ENCODE measurements around the gene PLXDC2. TPM values are rescaled to one million over a fixed set of nuclear protein-coding genes. Genes with fewer than 3 reads are reported as not detected.

PLXDC2 gene
- polyA plus RNA-seq, 1 of the 3 experiments (the other 2 are of a cell fraction), result 2.5 TPM

DNA sequence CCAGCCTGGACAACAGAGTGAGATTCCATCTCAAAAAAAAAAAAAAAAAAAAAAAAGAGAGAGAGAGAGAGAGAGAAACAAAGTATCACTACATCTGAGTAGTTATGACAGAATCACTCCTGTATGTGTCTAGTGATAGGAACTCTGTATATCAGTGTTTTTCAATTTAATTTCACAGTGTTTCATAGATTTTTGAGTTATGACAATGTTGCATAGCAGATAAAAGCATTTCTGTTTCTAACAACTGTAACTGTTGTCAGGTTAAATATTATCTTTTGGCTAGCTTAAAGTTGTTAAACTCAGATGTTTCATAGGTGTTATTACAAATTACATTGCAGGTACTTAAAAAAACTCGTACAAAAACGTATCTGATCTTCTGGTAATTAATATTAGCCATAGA, 60.3 kb downstream of the PLXDC2 start:
- TF ChIP-seq, protein P1, sequence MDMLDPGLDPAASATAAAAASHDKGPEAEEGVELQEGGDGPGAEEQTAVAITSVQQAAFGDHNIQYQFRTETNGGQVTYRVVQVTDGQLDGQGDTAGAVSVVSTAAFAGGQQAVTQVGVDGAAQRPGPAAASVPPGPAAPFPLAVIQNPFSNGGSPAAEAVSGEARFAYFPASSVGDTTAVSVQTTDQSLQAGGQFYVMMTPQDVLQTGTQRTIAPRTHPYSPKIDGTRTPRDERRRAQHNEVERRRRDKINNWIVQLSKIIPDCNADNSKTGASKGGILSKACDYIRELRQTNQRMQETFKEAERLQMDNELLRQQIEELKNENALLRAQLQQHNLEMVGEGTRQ (IDR thresholded peaks at IDR 0.05; ENCODE audit: borderline replicate concordance, low read depth, low read length), result no peak
- TF ChIP-seq MEF2A (IDR thresholded peaks at IDR 0.05; ENCODE audit: borderline replicate concordance, low read depth), result no peak
- TF ChIP-seq CHD2 (IDR thresholded peaks at IDR 0.05; ENCODE audit: low read length, partially characterized antibody), result no peak
- TF ChIP-seq, protein P2, sequence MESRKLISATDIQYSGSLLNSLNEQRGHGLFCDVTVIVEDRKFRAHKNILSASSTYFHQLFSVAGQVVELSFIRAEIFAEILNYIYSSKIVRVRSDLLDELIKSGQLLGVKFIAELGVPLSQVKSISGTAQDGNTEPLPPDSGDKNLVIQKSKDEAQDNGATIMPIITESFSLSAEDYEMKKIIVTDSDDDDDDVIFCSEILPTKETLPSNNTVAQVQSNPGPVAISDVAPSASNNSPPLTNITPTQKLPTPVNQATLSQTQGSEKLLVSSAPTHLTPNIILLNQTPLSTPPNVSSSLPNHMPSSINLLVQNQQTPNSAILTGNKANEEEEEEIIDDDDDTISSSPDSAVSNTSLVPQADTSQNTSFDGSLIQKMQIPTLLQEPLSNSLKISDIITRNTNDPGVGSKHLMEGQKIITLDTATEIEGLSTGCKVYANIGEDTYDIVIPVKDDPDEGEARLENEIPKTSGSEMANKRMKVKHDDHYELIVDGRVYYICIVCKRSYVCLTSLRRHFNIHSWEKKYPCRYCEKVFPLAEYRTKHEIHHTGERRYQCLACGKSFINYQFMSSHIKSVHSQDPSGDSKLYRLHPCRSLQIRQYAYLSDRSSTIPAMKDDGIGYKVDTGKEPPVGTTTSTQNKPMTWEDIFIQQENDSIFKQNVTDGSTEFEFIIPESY (IDR thresholded peaks at IDR 0.05; ENCODE audit: borderline replicate concordance, low read depth), result no peak
- TF ChIP-seq, protein P3, sequence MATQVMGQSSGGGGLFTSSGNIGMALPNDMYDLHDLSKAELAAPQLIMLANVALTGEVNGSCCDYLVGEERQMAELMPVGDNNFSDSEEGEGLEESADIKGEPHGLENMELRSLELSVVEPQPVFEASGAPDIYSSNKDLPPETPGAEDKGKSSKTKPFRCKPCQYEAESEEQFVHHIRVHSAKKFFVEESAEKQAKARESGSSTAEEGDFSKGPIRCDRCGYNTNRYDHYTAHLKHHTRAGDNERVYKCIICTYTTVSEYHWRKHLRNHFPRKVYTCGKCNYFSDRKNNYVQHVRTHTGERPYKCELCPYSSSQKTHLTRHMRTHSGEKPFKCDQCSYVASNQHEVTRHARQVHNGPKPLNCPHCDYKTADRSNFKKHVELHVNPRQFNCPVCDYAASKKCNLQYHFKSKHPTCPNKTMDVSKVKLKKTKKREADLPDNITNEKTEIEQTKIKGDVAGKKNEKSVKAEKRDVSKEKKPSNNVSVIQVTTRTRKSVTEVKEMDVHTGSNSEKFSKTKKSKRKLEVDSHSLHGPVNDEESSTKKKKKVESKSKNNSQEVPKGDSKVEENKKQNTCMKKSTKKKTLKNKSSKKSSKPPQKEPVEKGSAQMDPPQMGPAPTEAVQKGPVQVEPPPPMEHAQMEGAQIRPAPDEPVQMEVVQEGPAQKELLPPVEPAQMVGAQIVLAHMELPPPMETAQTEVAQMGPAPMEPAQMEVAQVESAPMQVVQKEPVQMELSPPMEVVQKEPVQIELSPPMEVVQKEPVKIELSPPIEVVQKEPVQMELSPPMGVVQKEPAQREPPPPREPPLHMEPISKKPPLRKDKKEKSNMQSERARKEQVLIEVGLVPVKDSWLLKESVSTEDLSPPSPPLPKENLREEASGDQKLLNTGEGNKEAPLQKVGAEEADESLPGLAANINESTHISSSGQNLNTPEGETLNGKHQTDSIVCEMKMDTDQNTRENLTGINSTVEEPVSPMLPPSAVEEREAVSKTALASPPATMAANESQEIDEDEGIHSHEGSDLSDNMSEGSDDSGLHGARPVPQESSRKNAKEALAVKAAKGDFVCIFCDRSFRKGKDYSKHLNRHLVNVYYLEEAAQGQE (IDR thresholded peaks at IDR 0.05; ENCODE audit: low read depth, low read length), result no peak
- no peak for TF ChIP-seq GABPA (IDR thresholded peaks at IDR 0.05; ENCODE audit: low read depth)
- TF ChIP-seq, protein P4, sequence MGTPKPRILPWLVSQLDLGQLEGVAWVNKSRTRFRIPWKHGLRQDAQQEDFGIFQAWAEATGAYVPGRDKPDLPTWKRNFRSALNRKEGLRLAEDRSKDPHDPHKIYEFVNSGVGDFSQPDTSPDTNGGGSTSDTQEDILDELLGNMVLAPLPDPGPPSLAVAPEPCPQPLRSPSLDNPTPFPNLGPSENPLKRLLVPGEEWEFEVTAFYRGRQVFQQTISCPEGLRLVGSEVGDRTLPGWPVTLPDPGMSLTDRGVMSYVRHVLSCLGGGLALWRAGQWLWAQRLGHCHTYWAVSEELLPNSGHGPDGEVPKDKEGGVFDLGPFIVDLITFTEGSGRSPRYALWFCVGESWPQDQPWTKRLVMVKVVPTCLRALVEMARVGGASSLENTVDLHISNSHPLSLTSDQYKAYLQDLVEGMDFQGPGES (IDR thresholded peaks at IDR 0.05; ENCODE audit: low read depth, low read length), result no peak
- no peak for TF ChIP-seq SIN3A (IDR thresholded peaks at IDR 0.05; ENCODE audit: borderline replicate concordance, low read depth, low read length)
- TF ChIP-seq FOXM1 (IDR thresholded peaks at IDR 0.05; ENCODE audit: low read depth), result no peak
- TF ChIP-seq, protein P5, sequence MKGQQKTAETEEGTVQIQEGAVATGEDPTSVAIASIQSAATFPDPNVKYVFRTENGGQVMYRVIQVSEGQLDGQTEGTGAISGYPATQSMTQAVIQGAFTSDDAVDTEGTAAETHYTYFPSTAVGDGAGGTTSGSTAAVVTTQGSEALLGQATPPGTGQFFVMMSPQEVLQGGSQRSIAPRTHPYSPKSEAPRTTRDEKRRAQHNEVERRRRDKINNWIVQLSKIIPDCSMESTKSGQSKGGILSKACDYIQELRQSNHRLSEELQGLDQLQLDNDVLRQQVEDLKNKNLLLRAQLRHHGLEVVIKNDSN (IDR thresholded peaks at IDR 0.05; ENCODE audit: borderline replicate concordance, low read depth), result no peak
- no peak for TF ChIP-seq RAD21 (IDR thresholded peaks at IDR 0.05; ENCODE audit: low read length)
- H3K36me3 ChIP-seq (replicated peaks in 1 of 2; ENCODE audit: control insufficient read depth in 1 of 2, insufficient read depth in 2 of 2, low read length in 1 of 2), result no peaks in the 10 kb centered on the region
- no peaks in the 10 kb centered on the region for H3F3A ChIP-seq (replicated peaks; ENCODE audit: insufficient read depth)
- H3K9me2 ChIP-seq, result no peaks in the 10 kb centered on the region
- no peak overlapping the region for H3K4me3 ChIP-seq (ENCODE audit: low read depth in 2 of 2, low read length in 1 of 2)
- H3K27ac ChIP-seq (ENCODE audit: low read depth in 2 of 2, low read length in 1 of 2), result no peak overlapping the region
- no peaks in the 10 kb centered on the region for H4K20me1 ChIP-seq (ENCODE audit: insufficient read depth)
- WGBS (ENCODE audit: low lambda C conversion rate), result 51% methylated on average over 2 of the region's 2 CpGs
- no peak overlapping the region for H2AFZ ChIP-seq (ENCODE audit: low read depth)
- H3K79me2 ChIP-seq (ENCODE audit: insufficient read depth), result no peaks in the 10 kb centered on the region
- no peak overlapping the region for H3K9ac ChIP-seq
- ChIA-PET POLR2A (no interaction called here), CTCF (interaction anchor here (1.2 kb wide), 1 partner anchor 317 kb away, joined by 3 read pairs; no protein-coding TSS in a partner anchor)
- no peaks in the 10 kb centered on the region for H3K9me3 ChIP-seq
- DNase-seq, result no peak
- H3K4me2 ChIP-seq, result no peak overlapping the region
- H3K4me1 ChIP-seq (ENCODE audit: control insufficient read depth in 1 of 2, insufficient read depth in 2 of 2, low read depth in 1 of 2, low read length in 1 of 2), result no peaks in the 10 kb centered on the region
- no peaks in the 10 kb centered on the region for H3K27me3 ChIP-seq (ENCODE audit: insufficient read depth)

Measured in SK-N-SH (cell line).